Measurements from ENCODE around the gene SCAP.
"Not testable (repeated sequence)": the region's sequence is repeated elsewhere in the genome, so short reads cannot be mapped to it uniquely, and the experiment has no call there.

Gene SCAP

GRCh38 chr3:47374587-47374986 lies 101.2 kb downstream of the SCAP start:
- ChIA-PET CTCF (interaction anchor here (0.6 kb wide), 1 partner anchor 926 kb away, joined by 3 read pairs; no protein-coding TSS in a partner anchor), POLR2A (interaction anchor here (0.5 kb wide), 1 partner anchor 45 kb away, joined by 4 read pairs; no protein-coding TSS in a partner anchor)
- peak; percentile 50; the same call in 1 of the 2 replicates for TF ChIP-seq ZNF121 (tag by site-specific recombination; IDR thresholded peaks at IDR 0.05)
- no peak for TF ChIP-seq ZFP37 (tag by site-specific recombination; IDR thresholded peaks at IDR 0.05)
- Histone ChIP-seq H3K27ac (ENCODE audit: extremely low read depth, low read depth, low read length) (no peak overlapping the region), H3K4me1 (ENCODE audit: control insufficient read depth, insufficient read depth, low read length) (no peaks in the 10 kb centered on the region), H3K36me3 (ENCODE audit: control insufficient read depth in 2 of 2, insufficient read depth in 1 of 2, low read length in 2 of 2) (no peaks in the 10 kb centered on the region), H3K4me3 (ENCODE audit: low read depth, low read length) (no peak overlapping the region), H3K9me3 (ENCODE audit: control insufficient read depth, insufficient read depth, low read depth, low read length) (no peaks in the 10 kb centered on the region)

- H3K9me3 ChIP-seq (ENCODE audit: control insufficient read depth, insufficient read depth, low read depth, low read length) = no peaks in the 10 kb centered on the region
- no peak overlapping the region for H3K4me3 ChIP-seq (ENCODE audit: low read depth, low read length)
- no peak overlapping the region for H3K27ac ChIP-seq (ENCODE audit: extremely low read depth, low read depth, low read length)
- ChIA-PET CTCF (interaction anchor here (0.7 kb wide), 2 partner anchors 511 to 1152 kb away, joined by 3 to 4 read pairs; no protein-coding TSS in a partner anchor), POLR2A (interaction anchor here (0.6 to 2.1 kb wide), 2 partner anchors 9 to 283 kb away, joined by 3 to 5 read pairs; partner anchors contain the start of gene PTPN23)
- H3K36me3 ChIP-seq (ENCODE audit: control insufficient read depth in 2 of 2, insufficient read depth in 1 of 2, low read length in 2 of 2) = no peaks in the 10 kb centered on the region
- peak; percentile 14; the same call in 1 of the 2 replicates for TF ChIP-seq ZNF654 (tag by site-specific recombination; IDR thresholded peaks at IDR 0.05; ENCODE audit: low read depth)
- TF ChIP-seq ZNF521 (tag by site-specific recombination; IDR thresholded peaks at IDR 0.05) = no peak
- no peak for TF ChIP-seq BCL6B (tag by site-specific recombination; IDR thresholded peaks at IDR 0.05)
- TF ChIP-seq ZNF362 (tag by site-specific recombination; IDR thresholded peaks at IDR 0.05) = no peak
- no peak for TF ChIP-seq ATF2 (tag by site-specific recombination; IDR thresholded peaks at IDR 0.05; ENCODE audit: low read depth)
- H3K4me1 ChIP-seq (ENCODE audit: control insufficient read depth, insufficient read depth, low read length) = no peaks in the 10 kb centered on the region
Measured at GRCh38 chr3:47370887-47371697, 104.6 kb downstream of the SCAP start.

- ChIA-PET POLR2A (interaction anchor here (2.1 kb wide), 1 partner anchor 10 kb away, joined by 5 read pairs; the partner anchor contains the start of gene PTPN23), CTCF (interaction anchor here (0.6 to 1.0 kb wide), 4 partner anchors 25 to 373 kb away, joined by 3 to 4 read pairs (median 3); no protein-coding TSS in a partner anchor)
- H3K36me3 ChIP-seq (ENCODE audit: control insufficient read depth in 2 of 2, insufficient read depth in 1 of 2, low read length in 2 of 2); H3K27ac ChIP-seq (ENCODE audit: extremely low read depth, low read depth, low read length); H3K4me1 ChIP-seq (ENCODE audit: control insufficient read depth, insufficient read depth, low read length); H3K4me3 ChIP-seq (ENCODE audit: low read depth, low read length); H3K9me3 ChIP-seq (ENCODE audit: control insufficient read depth, insufficient read depth, low read depth, low read length): not testable (repeated sequence)
- TF ChIP-seq ZNF610 (tag by site-specific recombination; IDR thresholded peaks at IDR 0.05; ENCODE audit: borderline replicate concordance) = peak; percentile 74; the same call in 1 of the 2 replicates
Measured at GRCh38 chr3:47370020-47370419, 105.7 kb downstream of the SCAP start.

- no peak overlapping the region for H3K4me3 ChIP-seq (ENCODE audit: low read depth, low read length)
- no peak overlapping the region for H3K27ac ChIP-seq (ENCODE audit: extremely low read depth, low read depth, low read length)
- H3K4me1 ChIP-seq (ENCODE audit: control insufficient read depth, insufficient read depth, low read length) = no peaks in the 10 kb centered on the region
- no peaks in the 10 kb centered on the region for H3K9me3 ChIP-seq (ENCODE audit: control insufficient read depth, insufficient read depth, low read depth, low read length)
- ChIA-PET POLR2A (interaction anchor here (0.7 kb wide), 1 partner anchor 37 kb away, joined by 9 read pairs; no protein-coding TSS in a partner anchor), CTCF (no interaction called here)
- H3K36me3 ChIP-seq (ENCODE audit: control insufficient read depth in 2 of 2, insufficient read depth in 1 of 2, low read length in 2 of 2) = no peaks in the 10 kb centered on the region
- no peak for TF ChIP-seq ZNF677 (tag by site-specific recombination; IDR thresholded peaks at IDR 0.05)
- TF ChIP-seq PBX3 (CRISPR knock-in tag; IDR thresholded peaks at IDR 0.05) = no peak
- TF ChIP-seq ZNF830 (tag by site-specific recombination; IDR thresholded peaks at IDR 0.05; ENCODE audit: low read depth) = no peak
- no peak for TF ChIP-seq ZNF10 (tag by site-specific recombination; IDR thresholded peaks at IDR 0.05)
- no peak for TF ChIP-seq ZBTB49 (tag by site-specific recombination; IDR thresholded peaks at IDR 0.05; ENCODE audit: low read depth)
- TF ChIP-seq GLI4 (tag by site-specific recombination; IDR thresholded peaks at IDR 0.05) = no peak
- TF ChIP-seq PRDM1 (tag by site-specific recombination; IDR thresholded peaks at IDR 0.05) = no peak
- TF ChIP-seq ZBTB21 (tag by site-specific recombination; IDR thresholded peaks at IDR 0.05) = no peak
- no peak for TF ChIP-seq ZNF558 (tag by site-specific recombination; IDR thresholded peaks at IDR 0.05)
- TF ChIP-seq ZNF626 (tag by site-specific recombination; IDR thresholded peaks at IDR 0.05) = no peak
- no peak for TF ChIP-seq KLF7 (tag by site-specific recombination; IDR thresholded peaks at IDR 0.05; ENCODE audit: borderline replicate concordance)
Measured at GRCh38 chr3:47367631-47368030, 108.1 kb downstream of the SCAP start.

All from HEK293 (cell line).